ENCODE results near the gene COPS9.

The COPS9 gene

GRCh38 chr2:240161087-240161750, 25.1 kb upstream of the COPS9 start:
- ChIA-PET CTCF (no interaction called here), POLR2A (no interaction called here)
- H3K27ac ChIP-seq (ENCODE audit: insufficient read depth in 1 of 2, low read depth in 1 of 2, low read length in 2 of 2, poor library complexity in 1 of 2, severe bottlenecking in 2 of 2), result no peak overlapping the region
- 91% methylated on average over 19 of the region's 21 CpGs for WGBS (ENCODE audit: insufficient coverage)
- peaks cover 0 to 5% (median 0%) of the 10 kb centered on the region in 5 experiments for H3K9me3 ChIP-seq (ENCODE audit: control extremely low read depth in 1 of 5, control insufficient read depth in 4 of 5, insufficient read depth in 2 of 5, low read depth in 1 of 5, low read length in 4 of 5)
- H3K27me3 ChIP-seq (replicated peaks in 2 of 5; ENCODE audit: control insufficient read depth in 4 of 5, insufficient read depth in 5 of 5, low read length in 4 of 5), result peaks cover 0 to 6% (median 0%) of the 10 kb centered on the region in 5 experiments
- H3K36me3 ChIP-seq (ENCODE audit: control insufficient read depth in 4 of 4, insufficient read depth in 4 of 4, low read length in 3 of 4), result no peaks in the 10 kb centered on the region
- no peaks in the 10 kb centered on the region for H3K4me1 ChIP-seq (ENCODE audit: control extremely low read depth in 1 of 4, control insufficient read depth in 4 of 4, insufficient read depth in 4 of 4, low read length in 3 of 4)
- no peak for DNase-seq
- no peak overlapping the region for H3K4me3 ChIP-seq (ENCODE audit: control insufficient read depth in 1 of 7, extremely low read depth in 1 of 7, insufficient read depth in 4 of 7, low read depth in 2 of 7, low read length in 6 of 7)

DNA sequence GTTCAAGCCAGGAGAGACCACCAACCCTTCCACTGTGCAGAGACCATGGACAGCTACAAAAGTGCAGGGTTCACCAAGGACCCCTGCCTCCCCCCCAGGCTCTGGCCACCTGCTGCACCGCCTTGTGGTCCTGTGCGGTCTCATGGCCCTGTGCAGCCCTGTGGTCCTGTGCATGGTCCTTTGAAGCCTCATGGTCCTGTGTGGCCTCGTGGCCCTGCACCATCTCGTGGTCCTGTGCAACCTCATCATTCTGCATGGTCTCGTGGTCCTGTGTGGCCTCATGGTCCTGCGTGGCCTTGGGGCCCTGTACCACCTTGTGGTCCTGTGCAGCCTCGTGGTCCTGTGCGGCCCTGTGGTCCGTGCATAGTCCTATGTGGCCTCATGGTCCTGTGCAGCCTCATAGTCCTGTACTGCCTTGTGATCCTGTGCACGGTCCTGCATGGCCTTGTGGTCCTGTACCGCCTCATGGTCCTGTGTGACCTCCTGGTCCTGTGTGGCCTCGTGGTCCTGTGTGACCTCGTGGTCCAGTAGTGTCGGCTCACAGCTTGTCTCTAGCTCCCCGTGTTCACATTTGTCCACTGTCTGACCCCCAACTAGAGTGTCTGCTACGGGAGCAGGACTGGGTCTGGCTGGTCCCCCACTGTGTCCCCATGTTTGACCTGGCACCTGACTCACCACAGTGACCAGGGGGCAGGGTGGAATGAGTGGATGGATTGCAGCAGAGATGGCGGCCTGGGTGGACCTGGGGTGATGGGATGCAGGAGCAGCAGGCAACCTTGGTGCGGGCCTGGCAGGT, 24.4 kb upstream of the COPS9 start:
- ChIA-PET CTCF (interaction anchor here (0.8 kb wide), 1 partner anchor 100 kb away, joined by 3 read pairs; no protein-coding TSS in a partner anchor), POLR2A (interaction anchor here (1.1 kb wide), 1 partner anchor 10 kb away, joined by 4 read pairs; no protein-coding TSS in a partner anchor)
- DNase-seq, result no peak
- no peak overlapping the region for H3K4me3 ChIP-seq (ENCODE audit: control insufficient read depth in 1 of 7, extremely low read depth in 1 of 7, insufficient read depth in 4 of 7, low read depth in 2 of 7, low read length in 6 of 7)
- no peaks in the 10 kb centered on the region for H3K36me3 ChIP-seq (ENCODE audit: control insufficient read depth in 4 of 4, insufficient read depth in 4 of 4, low read length in 3 of 4)
- peaks cover 0 to 6% (median 0%) of the 10 kb centered on the region in 5 experiments for H3K27me3 ChIP-seq (replicated peaks in 2 of 5; ENCODE audit: control insufficient read depth in 4 of 5, insufficient read depth in 5 of 5, low read length in 4 of 5)
- no peak overlapping the region for H3K27ac ChIP-seq (ENCODE audit: insufficient read depth in 1 of 2, low read depth in 1 of 2, low read length in 2 of 2, poor library complexity in 1 of 2, severe bottlenecking in 2 of 2)
- no peaks in the 10 kb centered on the region for H3K4me1 ChIP-seq (ENCODE audit: control extremely low read depth in 1 of 4, control insufficient read depth in 4 of 4, insufficient read depth in 4 of 4, low read length in 3 of 4)
- H3K9me3 ChIP-seq (ENCODE audit: control extremely low read depth in 1 of 5, control insufficient read depth in 4 of 5, insufficient read depth in 2 of 5, low read depth in 1 of 5, low read length in 4 of 5), result no peaks in the 10 kb centered on the region
- WGBS (ENCODE audit: insufficient coverage), result 95% methylated on average over 17 of the region's 18 CpGs

GRCh38 chr2:240159251-240159839, 23.2 kb upstream of the COPS9 start:
- ChIA-PET CTCF (no interaction called here), POLR2A (interaction anchor here (1.1 kb wide), 1 partner anchor 9 kb away, joined by 4 read pairs; no protein-coding TSS in a partner anchor)
- DNase-seq, result no peak
- no peak overlapping the region for H3K4me3 ChIP-seq (ENCODE audit: control insufficient read depth in 1 of 7, extremely low read depth in 1 of 7, insufficient read depth in 4 of 7, low read depth in 2 of 7, low read length in 6 of 7)
- no peaks in the 10 kb centered on the region for H3K4me1 ChIP-seq (ENCODE audit: control extremely low read depth in 1 of 4, control insufficient read depth in 4 of 4, insufficient read depth in 4 of 4, low read length in 3 of 4)
- H3K9me3 ChIP-seq (ENCODE audit: control extremely low read depth in 1 of 5, control insufficient read depth in 4 of 5, insufficient read depth in 2 of 5, low read depth in 1 of 5, low read length in 4 of 5), result no peaks in the 10 kb centered on the region
- no peak overlapping the region for H3K27ac ChIP-seq (ENCODE audit: insufficient read depth in 1 of 2, low read depth in 1 of 2, low read length in 2 of 2, poor library complexity in 1 of 2, severe bottlenecking in 2 of 2)
- peaks cover 0 to 8% (median 0%) of the 10 kb centered on the region in 5 experiments for H3K27me3 ChIP-seq (replicated peaks in 2 of 5; ENCODE audit: control insufficient read depth in 4 of 5, insufficient read depth in 5 of 5, low read length in 4 of 5)
- H3K36me3 ChIP-seq (ENCODE audit: control insufficient read depth in 4 of 4, insufficient read depth in 4 of 4, low read length in 3 of 4), result no peaks in the 10 kb centered on the region
- 90% methylated on average over 17 of the region's 21 CpGs for WGBS (ENCODE audit: insufficient coverage)

DNA sequence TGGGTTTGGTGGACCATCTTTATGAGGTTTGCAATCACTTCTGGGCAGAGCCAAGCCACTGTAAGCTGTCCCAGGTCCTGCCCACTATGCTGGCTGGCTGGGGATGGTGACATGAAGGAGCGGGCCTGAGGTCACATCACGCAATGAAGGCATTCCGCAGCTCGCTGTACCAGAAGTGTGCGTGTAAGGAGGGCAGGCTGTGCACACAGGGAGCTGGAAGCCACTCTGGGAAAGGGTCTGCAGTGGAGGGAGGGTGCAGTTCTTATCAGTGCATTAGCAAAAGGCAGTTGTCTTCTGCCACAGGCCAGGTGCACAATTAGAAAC, 21.0 kb upstream of the COPS9 start:
- WGBS (ENCODE audit: insufficient coverage), result 94% methylated on average over 5 of the region's 5 CpGs
- no peak for DNase-seq
- Histone ChIP-seq H3K4me3 (ENCODE audit: control insufficient read depth in 1 of 7, extremely low read depth in 1 of 7, insufficient read depth in 4 of 7, low read depth in 2 of 7, low read length in 6 of 7) (no peak overlapping the region), H3K27ac (ENCODE audit: insufficient read depth in 1 of 2, low read depth in 1 of 2, low read length in 2 of 2, poor library complexity in 1 of 2, severe bottlenecking in 2 of 2) (no peak overlapping the region), H3K4me1 (ENCODE audit: control extremely low read depth in 1 of 4, control insufficient read depth in 4 of 4, insufficient read depth in 4 of 4, low read length in 3 of 4) (no peaks in the 10 kb centered on the region), H3K27me3 (replicated peaks in 2 of 5; ENCODE audit: control insufficient read depth in 4 of 5, insufficient read depth in 5 of 5, low read length in 4 of 5) (peaks cover 0 to 9% (median 5%) of the 10 kb centered on the region in 5 experiments), H3K9me3 (ENCODE audit: control extremely low read depth in 1 of 5, control insufficient read depth in 4 of 5, insufficient read depth in 2 of 5, low read depth in 1 of 5, low read length in 4 of 5) (peaks cover 0 to 8% (median 1%) of the 10 kb centered on the region in 5 experiments), H3K36me3 (ENCODE audit: control insufficient read depth in 4 of 4, insufficient read depth in 4 of 4, low read length in 3 of 4) (no peaks in the 10 kb centered on the region)
- ChIA-PET POLR2A (no interaction called here), CTCF (no interaction called here)

DNA sequence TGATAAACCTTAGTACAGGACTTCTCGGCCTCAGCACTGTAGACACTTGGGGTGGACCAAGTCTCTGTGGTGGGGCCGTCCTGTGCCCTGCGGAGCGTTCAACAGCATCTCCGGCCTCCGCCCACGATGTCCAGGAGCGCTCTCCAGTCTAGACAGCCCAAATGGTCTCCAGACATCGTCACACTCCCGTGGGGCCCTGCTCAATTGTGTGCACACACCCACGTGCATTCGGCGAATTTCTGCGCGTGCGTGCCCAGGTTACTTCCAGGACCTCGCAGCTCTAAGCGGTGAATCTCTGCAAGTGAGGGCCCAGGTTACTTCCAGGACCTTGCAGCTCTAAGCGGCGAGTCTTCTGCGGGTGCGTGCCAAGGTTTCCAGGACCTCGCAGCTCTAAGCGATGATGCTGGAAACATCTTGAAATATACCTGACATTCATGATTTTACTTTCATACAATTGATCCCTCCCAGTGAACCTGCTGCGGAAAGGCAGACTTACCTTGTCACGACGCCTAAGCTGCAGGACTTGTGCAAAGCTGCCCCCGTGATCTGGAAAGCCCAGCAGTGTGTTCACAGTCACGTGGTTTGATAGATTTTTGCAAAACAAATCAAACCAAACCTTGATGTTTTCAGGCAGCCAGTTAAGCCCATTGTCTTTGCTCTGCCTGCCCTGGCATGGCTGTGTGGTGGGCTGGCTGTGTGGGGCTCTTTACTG, 20.5 kb upstream of the COPS9 start:
- Histone ChIP-seq H3K4me1 (ENCODE audit: control extremely low read depth in 1 of 4, control insufficient read depth in 4 of 4, insufficient read depth in 4 of 4, low read length in 3 of 4) (no peaks in the 10 kb centered on the region), H3K4me3 (ENCODE audit: control insufficient read depth in 1 of 7, extremely low read depth in 1 of 7, insufficient read depth in 4 of 7, low read depth in 2 of 7, low read length in 6 of 7) (no peak overlapping the region), H3K36me3 (ENCODE audit: control insufficient read depth in 4 of 4, insufficient read depth in 4 of 4, low read length in 3 of 4) (no peaks in the 10 kb centered on the region), H3K9me3 (ENCODE audit: control extremely low read depth in 1 of 5, control insufficient read depth in 4 of 5, insufficient read depth in 2 of 5, low read depth in 1 of 5, low read length in 4 of 5) (peaks cover 0 to 8% (median 1%) of the 10 kb centered on the region in 5 experiments), H3K27ac (ENCODE audit: insufficient read depth in 1 of 2, low read depth in 1 of 2, low read length in 2 of 2, poor library complexity in 1 of 2, severe bottlenecking in 2 of 2) (no peak overlapping the region), H3K27me3 (replicated peaks in 2 of 5; ENCODE audit: control insufficient read depth in 4 of 5, insufficient read depth in 5 of 5, low read length in 4 of 5) (peaks cover 0 to 11% (median 5%) of the 10 kb centered on the region in 5 experiments)
- ChIA-PET CTCF (no interaction called here), POLR2A (no interaction called here)
- no peak for DNase-seq
- 84% methylated on average over 29 of the region's 29 CpGs for whole genome bisulfite sequencing (ENCODE audit: insufficient coverage)

GRCh38 chr2:240155745-240156390, 19.8 kb upstream of the COPS9 start:
- Histone ChIP-seq H3K27me3 (replicated peaks in 2 of 5; ENCODE audit: control insufficient read depth in 4 of 5, insufficient read depth in 5 of 5, low read length in 4 of 5) (peaks cover 0 to 14% (median 5%) of the 10 kb centered on the region in 5 experiments), H3K9me3 (ENCODE audit: control extremely low read depth in 1 of 5, control insufficient read depth in 4 of 5, insufficient read depth in 2 of 5, low read depth in 1 of 5, low read length in 4 of 5) (peaks cover 0 to 8% (median 1%) of the 10 kb centered on the region in 5 experiments), H3K4me3 (ENCODE audit: control insufficient read depth in 1 of 7, extremely low read depth in 1 of 7, insufficient read depth in 4 of 7, low read depth in 2 of 7, low read length in 6 of 7) (no peak overlapping the region), H3K36me3 (ENCODE audit: control insufficient read depth in 4 of 4, insufficient read depth in 4 of 4, low read length in 3 of 4) (no peaks in the 10 kb centered on the region), H3K27ac (ENCODE audit: insufficient read depth in 1 of 2, low read depth in 1 of 2, low read length in 2 of 2, poor library complexity in 1 of 2, severe bottlenecking in 2 of 2) (no peak overlapping the region), H3K4me1 (ENCODE audit: control extremely low read depth in 1 of 4, control insufficient read depth in 4 of 4, insufficient read depth in 4 of 4, low read length in 3 of 4) (no peaks in the 10 kb centered on the region)
- 97% methylated on average over 6 of the region's 13 CpGs for WGBS (ENCODE audit: insufficient coverage)
- DNase-seq, result no peak
- ChIA-PET POLR2A (no interaction called here), CTCF (no interaction called here)

Measured in common myeloid progenitor, CD34-positive (primary cell).